Inflammatory macrophage (primary cell): ENCODE data around the gene TINAGL1.

Source experiments
- DNase-seq, 2 donors: peaks; one replicate each; pipeline ENCODE4 v3.0.0-alpha.2; 2020 to 2022

The TINAGL1 gene

DNA sequence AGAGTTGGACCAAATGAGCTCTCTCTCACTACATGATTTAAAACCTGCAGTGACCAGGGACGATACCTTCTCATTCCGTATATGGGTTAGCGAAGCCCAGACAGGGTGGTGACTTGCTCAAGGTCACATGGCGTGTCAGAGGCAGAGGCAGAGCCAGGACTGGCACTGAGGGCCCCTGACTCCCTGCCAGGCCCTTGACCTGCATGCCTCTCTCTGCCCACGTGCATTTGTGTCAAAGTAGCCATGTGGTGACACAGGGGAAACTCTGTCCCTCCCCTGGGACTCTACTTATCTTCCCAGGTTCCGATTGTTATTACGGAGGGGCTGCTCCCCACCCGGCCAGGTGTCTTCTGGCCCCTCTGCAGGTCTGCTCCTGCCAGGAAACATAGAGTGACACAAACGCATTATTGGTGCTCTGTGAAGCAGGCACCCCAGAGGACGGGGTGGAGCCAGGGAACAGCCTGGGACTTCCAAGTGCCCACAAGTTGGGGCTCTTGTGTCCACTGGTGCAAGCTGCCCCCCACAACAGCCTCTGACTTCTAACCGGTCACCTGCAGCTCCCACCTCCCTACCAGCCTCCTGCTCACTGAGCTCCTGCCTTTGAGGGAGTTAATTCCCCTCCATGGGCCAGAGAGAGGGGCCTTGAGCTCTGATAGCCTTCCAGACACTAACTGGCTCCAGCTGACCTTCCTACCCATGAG lies 7.3 kb upstream of the TINAGL1 start:
- no peak for DNase-seq

DNA sequence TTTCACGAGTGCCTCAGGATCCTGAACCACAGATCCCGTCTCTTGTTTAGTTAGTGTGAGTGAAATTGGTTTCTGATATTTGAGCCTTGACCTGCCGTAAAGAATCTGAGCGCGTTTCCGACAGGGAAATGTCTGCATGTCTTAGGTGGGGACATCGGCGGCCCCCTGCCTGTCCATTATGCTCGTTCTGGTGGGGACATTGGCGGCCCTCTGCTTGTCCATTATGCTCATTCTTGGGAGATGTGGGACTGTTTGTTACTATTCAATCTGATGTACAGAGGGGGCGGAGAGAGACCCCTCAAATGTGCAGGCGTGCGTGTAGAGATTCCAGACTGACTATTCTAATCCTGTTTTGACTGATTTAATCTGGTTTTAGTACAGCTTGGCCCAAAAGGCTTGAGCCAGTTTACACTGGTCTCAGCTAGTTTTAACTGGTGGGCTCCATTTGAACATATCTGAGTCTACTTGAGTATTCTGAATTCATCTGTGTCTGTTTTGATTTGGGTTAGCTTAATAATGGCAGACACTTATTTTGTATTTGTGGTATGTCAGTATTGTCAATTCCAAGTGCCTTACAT lies 6.6 kb upstream of the TINAGL1 start:
- no peak for DNase-seq

DNA sequence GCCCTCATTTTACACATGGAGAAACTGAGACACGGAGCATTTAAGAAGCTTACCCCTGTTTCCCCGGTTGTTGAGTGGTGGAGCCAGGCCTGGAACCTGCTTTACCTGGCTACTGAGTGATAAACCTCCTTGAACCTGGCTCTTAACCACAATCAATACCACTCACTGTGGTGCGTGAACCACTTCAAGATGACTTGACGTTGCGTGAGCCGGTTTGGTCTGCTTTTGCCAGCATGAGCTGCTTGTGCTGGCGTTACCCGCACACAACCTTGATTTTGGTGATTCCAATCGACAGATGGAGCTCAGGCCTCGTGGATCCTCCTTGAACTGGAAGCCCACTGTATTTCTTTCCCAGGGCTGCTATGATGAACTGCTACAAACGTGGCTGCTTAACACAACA lies 6.1 kb upstream of the TINAGL1 start:
- DNase-seq: no peak

DNA sequence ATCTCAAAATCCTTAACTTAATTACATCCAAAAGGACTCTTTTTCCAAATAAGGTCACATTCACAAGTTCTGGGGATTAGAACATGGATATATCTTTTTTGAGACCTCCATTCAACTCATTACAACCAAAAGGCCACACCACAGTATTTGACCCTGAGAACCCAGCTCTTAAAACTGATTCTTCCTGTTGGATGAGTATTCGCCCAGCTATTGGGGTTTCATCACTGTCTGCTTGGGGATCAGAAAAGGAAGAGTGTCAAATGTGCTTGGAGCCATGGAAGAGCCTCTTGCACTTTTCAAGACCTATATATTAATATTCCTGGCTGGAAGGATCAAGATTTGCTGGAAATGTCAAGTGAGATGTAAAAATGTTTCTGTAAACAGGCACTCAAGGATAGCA lies 5.4 kb upstream of the TINAGL1 start:
- no peak for DNase-seq

DNA sequence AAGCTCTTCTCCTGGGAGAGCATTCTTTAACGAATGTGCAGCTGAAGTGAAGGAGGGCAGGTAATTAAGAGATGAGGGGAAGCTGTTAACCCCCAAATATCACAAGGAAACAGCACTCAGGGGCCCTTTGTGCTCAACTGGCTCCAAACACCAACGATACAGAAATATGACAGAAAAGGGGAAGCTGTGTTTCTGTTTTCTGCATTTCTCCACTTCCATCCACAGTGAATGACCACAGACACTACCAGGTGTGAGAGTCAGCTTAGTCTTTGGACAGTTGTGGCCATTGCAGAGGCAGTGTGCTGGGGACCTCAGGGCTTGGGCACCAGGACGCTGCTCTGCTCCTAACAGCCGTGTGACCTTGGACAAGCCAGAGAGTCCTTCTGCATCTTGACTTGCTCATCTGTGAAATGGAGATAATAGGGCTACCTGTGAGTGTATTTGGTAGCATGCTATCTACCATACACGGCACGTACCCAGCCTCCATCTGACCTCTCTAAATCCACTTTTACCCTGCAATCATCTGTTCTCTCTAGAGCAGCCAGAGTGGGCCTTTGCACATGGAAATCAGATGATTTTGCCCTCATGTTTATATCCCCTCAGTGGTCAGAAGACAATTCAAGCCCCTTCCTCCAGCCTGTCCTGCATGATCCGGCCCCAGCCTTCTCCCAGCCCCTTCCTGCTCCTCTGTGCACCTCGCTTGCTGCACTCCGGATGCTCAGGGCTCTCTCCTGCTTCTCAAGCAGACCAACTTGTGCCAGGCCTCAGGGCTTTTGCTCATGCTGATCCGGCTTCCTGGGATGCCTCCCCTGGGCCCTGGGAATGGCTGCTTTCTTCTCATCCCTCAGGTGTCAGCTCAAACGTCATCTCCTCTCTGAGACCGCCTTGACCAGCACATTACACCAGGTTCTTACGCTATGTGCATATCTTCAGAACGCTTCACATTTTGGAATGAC lies 4.7 kb upstream of the TINAGL1 start:
- peak in 1 of 2 donors; percentile 10 for DNase-seq

DNA sequence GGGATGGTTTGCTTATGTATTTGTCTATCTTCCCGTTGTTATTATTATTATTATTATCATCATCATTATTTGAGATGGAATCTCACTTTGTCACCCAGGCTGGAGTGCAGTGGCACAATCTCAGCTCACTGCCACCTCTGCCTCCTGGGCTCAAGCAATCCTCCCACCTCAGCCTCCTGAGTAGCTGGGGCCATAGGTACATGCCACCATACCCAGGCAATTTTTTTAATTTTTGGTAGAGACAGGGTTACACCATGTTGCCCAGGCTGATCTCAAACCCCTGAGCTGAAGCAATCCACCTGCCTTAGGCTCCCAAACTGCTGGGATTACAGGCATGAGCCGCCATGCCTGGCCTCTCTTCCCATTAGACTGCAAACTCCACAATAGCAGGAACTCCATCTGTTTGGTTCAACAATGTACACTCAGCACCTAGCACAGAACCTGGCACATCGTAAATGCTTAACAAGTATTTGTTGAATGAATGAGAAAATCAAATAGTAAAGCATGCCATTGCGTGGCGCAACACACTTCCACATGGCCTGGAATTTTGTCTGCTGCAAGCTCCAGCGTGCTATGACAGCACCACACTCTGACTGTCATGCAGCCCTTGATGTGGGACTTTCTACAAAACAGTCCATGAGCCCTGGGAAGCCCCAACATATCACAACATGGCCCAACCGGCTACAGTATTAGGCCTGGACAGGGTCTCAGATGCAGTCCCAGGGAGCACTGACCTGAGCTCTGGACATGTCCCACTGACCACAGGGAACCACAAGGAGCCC lies 3.8 kb upstream of the TINAGL1 start:
- peak in 1 of 2 donors; percentile 59 for DNase-seq

DNA sequence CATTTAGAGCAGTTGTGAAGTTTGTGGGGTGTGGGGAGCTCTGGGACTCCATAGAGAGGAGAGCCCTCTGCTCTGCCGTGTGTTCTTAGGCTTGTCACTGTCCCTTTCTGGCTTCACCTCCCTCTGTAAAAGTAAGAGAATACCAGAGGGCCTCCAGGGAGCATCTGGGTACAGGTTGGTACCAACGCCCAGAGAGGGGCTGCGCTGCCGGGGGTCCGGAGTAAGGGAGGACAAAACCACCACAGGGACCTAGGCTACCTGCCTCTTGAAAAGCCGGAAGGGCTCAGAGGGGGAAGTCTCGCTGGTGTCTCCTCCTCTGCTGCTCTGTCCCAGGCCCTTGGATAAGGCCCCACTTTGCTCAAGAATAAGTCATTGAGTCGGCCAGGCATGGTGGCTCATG lies 3.1 kb upstream of the TINAGL1 start:
- DNase-seq: no peak

DNA sequence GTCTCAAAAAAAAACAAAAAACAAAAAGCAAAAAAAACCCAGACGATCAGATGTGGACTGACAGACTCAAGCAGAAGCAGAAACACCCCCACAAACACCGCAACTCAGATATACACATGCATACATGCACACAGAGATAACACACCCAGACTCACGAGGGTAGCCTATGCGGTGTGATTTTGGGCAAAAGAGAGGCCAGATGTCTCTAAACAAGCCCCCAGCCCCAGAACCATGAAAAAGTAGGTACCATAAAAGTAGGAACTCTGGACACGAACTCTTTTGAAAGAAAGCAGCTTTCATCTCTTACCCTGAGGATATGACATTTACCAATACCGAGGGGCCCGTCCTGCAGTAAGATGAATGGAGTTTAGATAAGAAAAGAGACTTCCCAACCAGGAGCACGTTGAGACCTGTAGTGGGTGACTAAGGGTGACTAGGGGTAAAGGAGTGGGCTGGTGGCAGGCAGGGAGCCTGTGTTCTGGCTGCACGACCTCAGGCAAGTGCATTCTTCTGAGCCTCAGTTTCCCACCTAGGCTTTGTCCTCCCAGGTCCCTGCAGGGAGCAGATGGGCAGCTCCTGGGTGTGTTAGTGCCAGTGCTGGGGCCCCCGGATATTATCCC lies 1.5 kb upstream of the TINAGL1 start:
- DNase-seq: peak in 1 of 2 donors; percentile 41

DNA sequence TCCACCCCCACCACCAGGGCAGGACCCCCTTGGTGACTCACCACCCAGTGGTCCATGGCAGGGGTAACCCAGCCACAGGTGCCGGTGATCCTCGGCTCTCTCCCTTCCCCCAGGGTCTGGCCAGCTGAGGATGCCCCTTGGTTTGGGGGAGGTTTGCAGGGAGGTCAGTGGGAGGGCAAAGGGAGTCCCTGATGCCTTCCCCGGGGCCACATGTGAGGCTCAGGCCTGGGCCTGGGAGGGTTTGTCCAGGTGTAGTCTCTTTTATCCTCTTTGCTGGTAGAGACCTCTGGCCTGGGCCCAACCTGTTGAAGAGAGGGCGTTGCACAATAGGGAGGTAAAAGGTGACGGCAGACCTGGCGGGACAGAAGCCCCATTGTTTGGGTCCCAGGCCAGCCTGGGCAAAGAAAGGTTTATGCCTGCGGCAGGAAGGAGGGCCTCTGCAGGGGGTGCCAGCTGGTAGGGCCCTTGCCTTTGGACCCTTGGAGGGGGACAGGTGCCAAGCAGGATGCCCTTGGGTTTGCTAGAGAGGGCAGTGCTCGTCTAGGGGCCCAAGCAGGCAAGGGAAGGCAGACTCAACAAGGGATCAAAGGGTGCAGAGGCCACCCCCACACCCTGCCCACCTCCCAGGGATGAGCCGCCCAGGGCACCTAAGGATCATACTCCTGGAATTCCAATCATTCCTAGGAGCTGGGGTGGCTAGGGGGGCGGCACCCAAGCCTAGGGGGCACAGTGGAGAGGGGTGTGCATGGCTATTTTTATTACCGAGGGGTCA lies 760 bp upstream of the TINAGL1 start:
- no peak for DNase-seq

DNA sequence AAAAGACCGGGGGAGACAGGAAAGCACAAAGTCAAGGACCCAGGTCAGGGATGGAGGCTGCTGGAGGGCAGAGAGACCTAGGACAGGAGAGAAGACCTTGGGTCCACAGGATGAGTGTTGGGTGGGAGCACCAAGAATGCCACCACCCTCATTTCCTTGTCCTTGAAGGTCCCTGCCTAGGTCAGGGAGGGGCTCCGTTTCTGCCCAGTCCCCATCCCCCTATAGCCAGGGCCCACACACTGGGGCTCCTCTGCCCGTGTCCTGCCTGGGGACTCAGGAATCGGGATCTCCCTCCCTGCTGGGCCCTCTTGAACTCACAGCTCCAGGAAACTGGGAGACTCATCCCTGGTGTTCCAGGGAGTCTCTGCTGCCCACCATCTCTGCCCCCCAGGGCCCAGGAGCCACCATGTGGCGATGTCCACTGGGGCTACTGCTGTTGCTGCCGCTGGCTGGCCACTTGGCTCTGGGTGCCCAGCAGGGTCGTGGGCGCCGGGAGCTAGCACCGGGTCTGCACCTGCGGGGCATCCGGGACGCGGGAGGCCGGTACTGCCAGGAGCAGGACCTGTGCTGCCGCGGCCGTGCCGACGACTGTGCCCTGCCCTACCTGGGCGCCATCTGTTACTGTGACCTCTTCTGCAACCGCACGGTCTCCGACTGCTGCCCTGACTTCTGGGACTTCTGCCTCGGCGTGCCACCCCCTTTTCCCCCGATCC lies 584 bp downstream of the TINAGL1 start:
- DNase-seq: no peak

DNA sequence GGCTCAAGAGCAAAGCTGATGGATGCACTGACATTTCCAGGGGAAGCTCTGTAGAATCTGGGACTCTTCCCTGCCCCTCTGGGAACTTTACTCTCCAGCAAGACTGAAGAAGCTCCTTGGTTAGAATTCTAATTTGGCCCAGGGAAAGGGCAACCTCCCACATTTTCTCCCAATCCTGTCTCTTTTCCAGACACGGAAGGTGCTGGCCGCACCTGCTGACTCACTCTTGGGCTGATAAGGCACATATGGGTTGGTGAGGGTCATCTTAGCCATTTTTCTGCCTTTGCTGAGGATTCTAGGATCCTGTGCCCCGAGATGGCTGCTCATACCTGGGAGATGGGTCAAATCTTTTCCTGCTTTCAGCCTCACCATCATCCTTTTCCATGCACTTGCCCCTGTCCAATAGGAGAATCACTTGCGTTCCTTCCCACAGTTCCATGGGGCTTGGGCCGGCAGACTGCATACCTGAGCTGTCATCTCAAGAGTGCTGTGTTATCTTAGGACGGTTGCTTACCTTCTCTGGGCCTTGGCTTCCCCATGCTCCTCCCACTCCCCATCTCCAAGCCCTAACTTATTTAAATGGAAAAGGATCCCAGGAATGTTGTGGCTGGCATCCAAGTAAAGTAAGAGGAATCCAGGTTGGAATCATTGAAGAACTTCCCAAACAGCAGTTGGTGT lies 1.3 kb downstream of the TINAGL1 start:
- no peak for DNase-seq

DNA sequence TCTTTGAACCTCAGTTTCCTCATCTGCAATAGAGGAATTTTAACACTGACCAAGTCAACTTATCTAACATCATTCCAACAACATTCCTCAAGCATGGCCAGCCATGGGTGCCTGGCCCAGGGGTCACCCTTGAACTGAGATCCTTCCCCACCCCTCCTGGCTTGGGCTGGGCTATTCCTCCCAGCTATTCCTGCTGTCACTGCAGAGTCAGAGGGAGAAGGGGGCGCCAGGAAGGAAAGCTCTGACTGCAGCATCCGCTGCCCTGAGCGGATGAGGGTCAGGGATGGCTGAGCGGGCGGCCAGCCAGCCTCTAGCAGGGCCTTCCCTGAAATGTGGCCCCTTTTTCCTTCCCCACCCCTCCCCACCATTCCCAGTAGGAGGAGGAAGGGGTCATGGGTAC lies 3.1 kb downstream of the TINAGL1 start:
- no peak for DNase-seq

DNA sequence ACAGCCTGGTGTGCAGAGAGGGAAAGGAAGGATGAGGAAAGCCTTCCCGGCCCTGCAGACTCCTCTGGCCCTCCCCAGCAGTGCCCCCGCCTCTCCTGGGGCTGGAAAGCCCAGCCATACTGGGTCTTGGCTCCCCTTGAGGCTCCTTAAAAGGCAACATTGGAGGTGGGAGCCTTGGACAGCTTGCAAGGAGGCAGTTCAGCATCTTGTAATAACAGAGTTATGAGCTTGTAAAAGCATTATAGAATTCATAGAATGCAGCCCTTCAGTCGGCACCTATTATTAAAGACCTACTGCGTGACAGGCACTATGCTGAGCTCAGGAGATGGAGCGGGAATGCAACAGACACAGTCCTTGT lies 4.2 kb downstream of the TINAGL1 start:
- DNase-seq: no peak

DNA sequence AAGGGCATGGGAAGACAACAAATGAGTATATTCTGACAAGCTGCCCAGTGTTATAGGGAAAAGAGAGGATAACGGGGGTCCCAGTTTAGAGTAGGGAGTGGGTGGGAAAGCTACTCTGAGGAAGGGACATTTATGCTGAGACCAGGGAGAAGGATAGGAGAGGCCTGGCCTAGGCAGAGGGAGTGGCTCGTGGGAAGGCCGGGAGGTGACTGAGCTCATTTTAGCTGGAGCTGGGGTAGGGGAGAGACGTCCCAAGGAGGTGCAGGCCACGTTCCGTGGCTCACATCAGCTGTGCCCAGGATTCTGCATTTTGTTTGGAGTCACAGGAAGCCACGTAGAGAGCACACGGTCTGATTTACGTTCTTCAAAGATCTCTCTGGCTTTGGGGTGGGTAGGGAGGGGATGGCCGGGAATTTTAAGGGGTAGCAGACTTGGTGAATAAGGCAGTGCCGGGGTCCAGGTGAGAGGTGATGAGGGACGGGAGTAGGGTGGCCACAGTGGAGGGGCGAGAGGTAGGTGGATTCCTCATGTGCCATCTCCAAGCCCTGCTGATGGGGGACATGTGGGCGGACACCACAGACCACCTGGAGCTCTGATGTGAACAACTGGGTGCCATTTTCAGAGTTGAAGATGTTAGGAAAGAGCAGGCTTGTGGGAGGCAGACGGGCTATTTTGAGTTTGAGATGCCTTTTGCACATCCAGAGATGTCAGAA lies 4.7 kb downstream of the TINAGL1 start:
- DNase-seq: no peak

DNA sequence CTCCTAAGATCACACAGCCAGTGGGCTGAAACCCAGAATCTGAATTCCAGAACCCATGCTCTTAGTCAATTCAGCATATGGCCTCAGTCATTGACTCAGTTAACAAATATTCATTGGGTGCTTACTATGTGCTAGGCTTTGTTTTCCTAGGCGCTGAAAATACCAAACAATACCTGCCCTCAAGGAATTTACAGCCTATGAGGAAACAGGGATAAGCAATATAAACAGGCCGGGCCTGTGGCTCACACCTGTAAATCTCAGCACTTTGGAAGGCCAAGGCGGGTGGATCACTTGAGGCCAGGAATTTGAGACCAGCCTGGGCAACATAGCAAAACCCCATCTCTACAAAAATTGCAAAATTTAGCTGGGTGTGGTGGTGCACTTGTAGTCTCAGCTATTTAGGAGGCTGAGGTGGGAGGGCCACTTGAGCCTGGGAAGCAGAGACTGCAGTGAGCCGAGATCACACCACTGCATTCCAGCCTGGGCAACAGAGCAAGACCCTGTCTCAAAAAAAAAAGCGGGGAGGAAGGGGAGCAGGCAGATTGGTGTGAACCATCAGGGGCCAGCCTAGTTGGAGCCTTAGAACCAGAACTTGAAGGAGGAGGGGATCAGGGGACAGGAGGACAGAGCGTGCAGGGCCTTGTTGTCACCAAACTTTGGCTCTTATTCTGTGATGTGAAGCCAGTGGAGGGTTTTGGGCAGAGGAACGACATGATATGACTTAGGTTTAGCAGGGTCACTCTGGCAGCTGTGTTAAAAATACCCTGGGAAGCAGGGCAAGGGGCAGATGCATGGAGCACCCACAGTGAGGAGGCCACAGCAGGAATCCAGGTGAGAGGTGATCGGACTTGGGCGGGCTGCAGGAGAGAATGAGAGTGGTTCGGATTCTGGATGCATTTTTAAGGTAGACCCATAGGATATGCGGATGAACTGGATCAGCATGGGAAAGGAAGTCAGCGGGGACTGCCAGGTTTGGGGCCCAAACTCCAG lies 5.8 kb downstream of the TINAGL1 start:
- DNase-seq: no peak

DNA sequence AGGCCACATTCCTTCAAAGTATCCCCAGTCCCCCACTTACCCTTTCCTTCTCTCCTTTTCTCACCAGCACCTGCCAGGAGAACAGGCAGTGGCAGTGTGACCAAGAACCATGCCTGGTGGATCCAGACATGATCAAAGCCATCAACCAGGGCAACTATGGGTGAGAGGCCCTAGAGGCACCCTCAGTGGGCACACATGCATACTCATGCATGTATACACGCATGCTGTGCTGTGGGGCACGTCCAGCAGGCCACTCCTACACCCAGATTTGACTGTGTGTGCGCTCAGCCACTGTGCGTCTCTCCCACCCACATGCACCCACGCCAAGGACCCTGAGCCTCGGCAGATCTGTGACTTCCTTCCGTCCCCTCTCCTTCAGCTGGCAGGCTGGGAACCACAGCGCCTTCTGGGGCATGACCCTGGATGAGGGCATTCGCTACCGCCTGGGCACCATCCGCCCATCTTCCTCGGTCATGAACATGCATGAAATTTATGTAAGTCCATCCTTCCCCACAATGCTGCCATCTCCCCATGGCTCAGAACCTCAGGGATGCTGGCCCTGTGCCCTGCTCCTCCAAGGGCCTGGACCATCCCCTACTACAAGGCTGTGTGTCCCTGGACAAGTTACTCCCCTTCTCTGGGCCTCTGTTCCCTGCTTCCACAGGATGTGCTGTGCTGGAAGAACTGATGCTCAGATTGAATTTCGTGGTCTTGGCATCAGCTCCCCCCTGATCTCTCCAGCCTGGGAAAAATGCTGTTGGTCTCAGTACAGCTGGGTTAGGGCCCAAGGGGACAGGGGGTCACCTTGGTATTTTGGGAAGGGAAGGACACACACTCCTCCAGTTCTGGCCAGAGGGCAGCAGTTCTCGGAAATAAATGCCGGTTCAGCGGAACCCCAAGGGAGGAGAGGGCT lies 7.0 kb downstream of the TINAGL1 start:
- no peak for DNase-seq
